Pancreas (tissue), 10 donors: Measurements from ENCODE around the gene RAB37. TPM values are rescaled to one million over a fixed set of nuclear protein-coding genes. Genes with fewer than 3 reads are reported as not detected.

ENCODE experiments used
- ATAC-seq, 4 donors: fragments of 200-7000 bp; cut with Tn5 transposase; one replicate each; pipeline versions ENCODE4 v1.8.0 to v1.9.1; 2020; ENCODE audit warnings: mild to moderate bottlenecking in 4 of 4, moderate library complexity in 4 of 4
- DNase-seq, 6 donors: peaks; one replicate each; pipeline ENCODE4 v3.0.0-alpha.2; 2020
- FAIRE-seq: peaks from 2 replicates; lab custom pipeline; 2012; peaks lifted over from hg19 to GRCh38; lab: Jason Lieb, UNC
- H3K27ac ChIP-seq, 4 donors: fragments of 200-600 bp; sonication (generic); 1 replicate in 3 of 4; 2 replicates in 1 of 4; pipeline versions ENCODE4 v1.5.0 to v1.8.0; 2020
- H3K27me3 ChIP-seq, 4 donors: fragments of 200-600 bp; one replicate each; pipeline ENCODE4 v1.8.0; 2021
- H3K36me3 ChIP-seq, 3 donors: fragments of 200-600 bp; sonication (generic) in 1 of 3; one replicate each; pipeline versions ENCODE4 v1.5.0 to v1.8.0; 2020 to 2021
- H3K4me1 ChIP-seq, 3 donors: fragments of 200-600 bp; one replicate each; pipeline ENCODE4 v1.8.0; 2021
- H3K4me3 ChIP-seq, 4 donors: fragments of 200-600 bp; sonication (generic) in 2 of 4; one replicate each; pipeline versions ENCODE4 v1.5.0 to v1.8.0; 2020 to 2021
- H3K9me3 ChIP-seq, 4 donors: fragments of 200-600 bp; one replicate each; pipeline ENCODE4 v1.8.0; 2021
- WGBS, 2 donors: extraction: QIAGEN DNeasy Blood & Tissue Kit; methylation state at CpG; one replicate each; pipeline ENCODE4 v1.1.7; 2013; 5-methylcytosine and 5-hydroxymethylcytosine counted together
- intact Hi-C, 3 donors: fragments of 100-400 bp; cut with DNase I; formaldehyde crosslinking; loops; one replicate each; pipeline versions ENCODE4 v1.11.1 to v1.14.2; 2022
- polyA plus RNA-seq, 2 donors: library from polyadenylated mRNA; stranded (reverse); fragments of 200-250 nt; gene quantifications; one replicate each; pipeline ENCODE4 v1.2.3, GENCODE V29; 2013
- total RNA-seq, 6 donors: library from RNA; stranded (reverse); fragmentation: NEBNext Ultra II Directional in 4 of 6; extraction: Animal tissue kit (Norgen Biotek cat#: 25700) in 4 of 6; gene quantifications; one replicate each; pipeline versions ENCODE4 v1.2.1 to v1.2.4, GENCODE V29; 2021 to 2023
- TF ChIP-seq, protein P1 (sequence below), 4 donors: fragments of 200-600 bp; sonication (generic) in 3 of 4; IDR thresholded peaks; one replicate each; pipeline versions ENCODE4 v1.5.0 to v1.8.0; 2021; ENCODE audit warnings: antibody characterized with exemption in 4 of 4
- donor health status: healthy with polysubstance abuse.
- donor health status: DM: no; HTN: no; CAD: no; lungs with moderate emphysema.
- donor health status: DM: no; HTN: no; CAD: no.
- donor health status: control.
- donor health status: control.
- donor health status: Bipolar disorder and iron deficiency.
- donor health status: DM: yes; HTN: yes; CAD: no.
- donor health status: DM: no; HTN: no; CAD: no.
- donor health status: DM: no; HTN: no; CAD: no.
- donor health status: DM: yes; HTN: yes; CAD: no.

The RAB37 gene
- total and polyA plus RNA-seq, 8 donors, result 0.79 to 3.1 (median 1.3) TPM

DNA sequence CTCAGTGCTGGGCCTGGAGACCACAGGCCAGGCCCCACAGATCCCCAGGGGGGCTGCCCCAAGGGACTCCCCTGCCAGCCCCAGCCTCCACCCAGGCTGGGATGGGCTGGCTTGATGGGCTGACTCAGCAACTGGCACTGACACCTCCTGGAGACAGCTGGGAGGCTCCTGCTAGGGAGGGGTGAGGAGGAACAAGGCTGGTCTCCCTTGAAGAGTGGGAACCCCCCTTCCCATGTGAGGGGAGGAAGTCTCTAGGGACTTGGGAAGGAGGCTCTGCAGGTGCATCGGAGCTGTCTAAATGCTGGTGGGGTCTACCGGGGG lies 21.8 kb downstream of the RAB37 start:
- no peaks in the 10 kb centered on the region for H3K36me3 ChIP-seq
- DNase-seq (peak in 1 of 6 donors; percentile 70), ATAC-seq (peak in 3 of 4 donors; percentile 29 to 51 (median 36)), FAIRE-seq (no peak)
- H3K4me1 ChIP-seq, result peaks cover 41 to 65% (median 49%) of the 10 kb centered on the region in 3 donors
- H3K4me3 ChIP-seq, result no peak overlapping the region
- H3K27me3 ChIP-seq, result no peaks in the 10 kb centered on the region
- TF ChIP-seq, protein P1, sequence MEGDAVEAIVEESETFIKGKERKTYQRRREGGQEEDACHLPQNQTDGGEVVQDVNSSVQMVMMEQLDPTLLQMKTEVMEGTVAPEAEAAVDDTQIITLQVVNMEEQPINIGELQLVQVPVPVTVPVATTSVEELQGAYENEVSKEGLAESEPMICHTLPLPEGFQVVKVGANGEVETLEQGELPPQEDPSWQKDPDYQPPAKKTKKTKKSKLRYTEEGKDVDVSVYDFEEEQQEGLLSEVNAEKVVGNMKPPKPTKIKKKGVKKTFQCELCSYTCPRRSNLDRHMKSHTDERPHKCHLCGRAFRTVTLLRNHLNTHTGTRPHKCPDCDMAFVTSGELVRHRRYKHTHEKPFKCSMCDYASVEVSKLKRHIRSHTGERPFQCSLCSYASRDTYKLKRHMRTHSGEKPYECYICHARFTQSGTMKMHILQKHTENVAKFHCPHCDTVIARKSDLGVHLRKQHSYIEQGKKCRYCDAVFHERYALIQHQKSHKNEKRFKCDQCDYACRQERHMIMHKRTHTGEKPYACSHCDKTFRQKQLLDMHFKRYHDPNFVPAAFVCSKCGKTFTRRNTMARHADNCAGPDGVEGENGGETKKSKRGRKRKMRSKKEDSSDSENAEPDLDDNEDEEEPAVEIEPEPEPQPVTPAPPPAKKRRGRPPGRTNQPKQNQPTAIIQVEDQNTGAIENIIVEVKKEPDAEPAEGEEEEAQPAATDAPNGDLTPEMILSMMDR (IDR thresholded peaks at IDR 0.05), result no peak
- intact Hi-C loops, result no loop called here
- WGBS, 2 donors, result 67 to 77% methylated on average over 2 of the region's 2 CpGs
- H3K9me3 ChIP-seq, result no peaks in the 10 kb centered on the region
- peak overlapping the region; percentile 40 to 82 (median 66) for H3K27ac ChIP-seq

DNA sequence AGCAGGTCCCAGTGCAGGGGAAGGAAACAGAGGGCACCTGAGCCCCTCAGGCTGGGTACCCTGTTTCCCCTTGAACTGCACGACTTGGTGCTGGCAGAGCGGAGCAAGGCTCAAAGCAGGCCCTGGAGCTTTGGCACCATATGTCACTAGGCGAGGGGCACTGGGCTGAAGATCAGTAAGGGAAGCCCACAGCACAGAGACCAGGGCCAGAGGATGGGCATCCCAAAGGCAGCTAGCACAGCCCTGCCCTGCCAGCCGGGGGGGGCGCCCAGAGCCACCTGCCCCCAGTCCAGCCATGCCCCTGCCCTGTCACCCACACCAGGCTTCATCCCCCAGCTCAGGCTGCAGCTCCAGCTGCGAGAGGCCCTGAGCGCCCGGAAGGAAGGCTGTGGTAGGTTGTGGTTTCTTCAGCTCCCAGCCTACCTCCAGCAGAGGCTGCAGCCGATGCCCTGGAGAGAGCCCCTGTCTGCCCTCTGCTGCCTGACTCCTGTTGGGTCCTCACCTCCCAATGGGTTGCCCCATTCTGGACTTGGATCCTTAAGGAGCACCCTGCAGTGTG lies 22.3 kb downstream of the RAB37 start:
- WGBS, 2 donors, result 47 to 56% methylated on average over 6 to 9 of the region's 9 CpGs

DNA sequence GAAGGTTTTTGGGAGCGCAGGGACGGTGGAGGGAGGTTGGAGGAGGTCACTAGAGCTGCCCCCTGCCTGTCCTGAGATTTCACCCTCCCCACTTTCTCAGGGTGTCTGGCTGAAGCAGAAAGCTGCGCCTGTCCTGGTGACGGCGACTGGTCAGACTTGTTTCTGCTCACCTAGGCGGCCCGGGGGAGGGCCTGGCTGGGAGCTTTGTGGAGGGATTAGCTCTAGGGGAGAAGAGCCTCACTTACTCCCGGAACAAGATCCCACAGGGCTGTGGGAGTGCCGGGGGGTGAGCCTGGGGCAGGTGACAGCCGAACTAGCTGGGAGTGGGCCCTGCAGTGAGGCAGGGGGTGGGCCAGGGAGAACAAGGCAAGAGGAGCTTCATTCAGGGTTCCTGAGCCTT lies 22.9 kb downstream of the RAB37 start:
- Histone ChIP-seq H3K36me3 (peaks cover 0 to 5% (median 0%) of the 10 kb centered on the region in 3 donors), H3K9me3 (no peaks in the 10 kb centered on the region), H3K27ac (peak overlapping the region; percentile 40 to 82 (median 66)), H3K4me1 (peaks cover 41 to 65% (median 49%) of the 10 kb centered on the region in 3 donors), H3K27me3 (no peaks in the 10 kb centered on the region), H3K4me3 (no peak overlapping the region)
- TF ChIP-seq, protein P1 (IDR thresholded peaks at IDR 0.05), result no peak
- FAIRE-seq (no peak), ATAC-seq (peak; percentile 46 to 75 (median 54)), DNase-seq (peak in 4 of 6 donors; percentile 64 to 83 (median 69))
- intact Hi-C loops, result no loop called here
- 15 to 29% methylated on average over 10 of the region's 10 CpGs for WGBS, 2 donors

More for the DNA sequence above, 22.3 kb downstream of the RAB37 start:
- TF ChIP-seq, protein P1 (IDR thresholded peaks at IDR 0.05), result no peak
- peak; percentile 7 to 28 (median 18) for ATAC-seq
- no peak for FAIRE-seq
- peak in 1 of 6 donors; percentile 64 for DNase-seq
- intact Hi-C loops, result no loop called here
- H3K9me3 ChIP-seq, result no peaks in the 10 kb centered on the region
- H3K27me3 ChIP-seq, result no peaks in the 10 kb centered on the region
- peak overlapping the region; percentile 40 to 82 (median 66) for H3K27ac ChIP-seq
- no peaks in the 10 kb centered on the region for H3K36me3 ChIP-seq
- H3K4me1 ChIP-seq, result peaks cover 41 to 65% (median 49%) of the 10 kb centered on the region in 3 donors
- no peak overlapping the region for H3K4me3 ChIP-seq

DNA sequence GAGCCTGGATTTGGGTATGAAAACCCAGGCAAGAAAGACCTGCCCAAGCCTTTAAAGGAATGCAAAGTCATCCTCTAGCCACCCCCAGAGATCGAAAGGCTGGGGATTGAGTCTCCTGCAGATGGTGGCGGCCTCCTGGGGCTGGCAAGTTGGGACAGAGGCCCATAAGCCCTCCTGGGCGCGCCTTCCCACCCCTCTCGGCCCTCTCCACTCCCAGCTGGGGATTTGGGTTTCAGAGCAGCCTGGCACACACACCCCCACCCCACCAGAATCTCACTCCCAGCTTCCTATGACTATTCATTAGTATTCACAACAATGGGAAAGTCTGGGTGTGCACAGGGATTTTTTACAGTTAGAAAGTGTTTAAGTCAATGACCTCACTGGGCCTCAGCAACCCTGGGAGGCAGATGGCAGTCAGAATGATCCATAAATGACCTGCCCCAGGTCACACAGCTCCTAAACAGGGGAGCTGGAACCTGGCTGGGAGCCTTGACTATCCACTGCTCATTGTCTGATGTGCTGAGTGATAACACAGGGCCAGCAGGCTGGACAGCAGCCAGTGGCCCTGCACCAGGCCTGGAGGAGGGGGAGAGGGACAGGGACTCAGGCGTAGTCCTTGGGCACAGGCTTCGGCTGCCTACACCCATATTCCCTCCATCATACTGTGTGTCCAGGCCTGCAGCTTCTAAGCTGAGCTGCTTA lies 23.5 kb downstream of the RAB37 start:
- H3K4me1 ChIP-seq, result peaks cover 41 to 65% (median 49%) of the 10 kb centered on the region in 3 donors
- intact Hi-C loops, result no loop called here
- H3K9me3 ChIP-seq, result no peaks in the 10 kb centered on the region
- peak overlapping the region; percentile 40 to 82 (median 66) for H3K27ac ChIP-seq
- TF ChIP-seq, protein P1 (IDR thresholded peaks at IDR 0.05), result no peak
- DNase-seq (peak in 1 of 6 donors; percentile 64), FAIRE-seq (no peak), ATAC-seq (peak; percentile 4 to 41 (median 13))
- no peaks in the 10 kb centered on the region for H3K27me3 ChIP-seq
- WGBS, 2 donors, result 46 to 63% methylated on average over 7 of the region's 7 CpGs
- H3K4me3 ChIP-seq, result no peak overlapping the region
- peaks cover 0 to 11% (median 0%) of the 10 kb centered on the region in 3 donors for H3K36me3 ChIP-seq
